Measurements from ENCODE around the gene TPBGL. TPM values are rescaled to one million over a fixed set of nuclear protein-coding genes. Genes with fewer than 3 reads are reported as not detected.

TPBGL gene
- total and polyA plus RNA-seq, 3 donors from 2014 or later = 8.1 to 15.4 (median 10.0) TPM

- Histone ChIP-seq H3K36me3 (ENCODE audit: low read depth, missing control alignments) (no peaks in the 10 kb centered on the region), H3K4me3 (no peak overlapping the region), H3K27me3 (no peaks in the 10 kb centered on the region), H3K9me3 (no peaks in the 10 kb centered on the region), H3K4me1 (no peaks in the 10 kb centered on the region), H3K27ac (no peak overlapping the region)
- TF ChIP-seq POLR2A (IDR thresholded peaks at IDR 0.05) = no peak
- no peak for TF ChIP-seq CTCF (IDR thresholded peaks at IDR 0.05)
- DNase-seq = no peak
- WGBS, 2 donors = 91 to 98% methylated on average over 11 of the region's 11 CpGs
- intact Hi-C loops (cut with DNase I; ENCODE audit: low total_unique reads) = no loop called here
Measured at GRCh38 chr11:75277211-75277805, 36.7 kb downstream of the TPBGL start.

GRCh38 chr11:75277991-75278790 lies 37.6 kb downstream of the TPBGL start:
- H3K9me3 ChIP-seq = no peaks in the 10 kb centered on the region
- WGBS, 2 donors = 75 to 85% methylated on average over 5 to 13 of the region's 13 CpGs
- intact Hi-C loops (cut with DNase I; ENCODE audit: low total_unique reads) = no loop called here
- no peaks in the 10 kb centered on the region for H3K27me3 ChIP-seq
- H3K4me1 ChIP-seq = no peaks in the 10 kb centered on the region
- DNase-seq = no peak
- TF ChIP-seq CTCF (IDR thresholded peaks at IDR 0.05) = no peak
- no peak for TF ChIP-seq POLR2A (IDR thresholded peaks at IDR 0.05)
- no peak overlapping the region for H3K4me3 ChIP-seq
- no peak overlapping the region for H3K27ac ChIP-seq
- no peaks in the 10 kb centered on the region for H3K36me3 ChIP-seq (ENCODE audit: low read depth, missing control alignments)

GRCh38 chr11:75279273-75279672 lies 38.7 kb downstream of the TPBGL start:
- DNase-seq = no peak
- H3K27ac ChIP-seq = no peak overlapping the region

GRCh38 chr11:75280227-75280701 lies 39.7 kb downstream of the TPBGL start:
- no peaks in the 10 kb centered on the region for H3K27me3 ChIP-seq
- intact Hi-C loops (cut with DNase I; ENCODE audit: low total_unique reads) = loop anchor here (10.0 kb wide), 1 partner anchor 105 kb away; no protein-coding TSS in a partner anchor
- H3K36me3 ChIP-seq (ENCODE audit: low read depth, missing control alignments) = no peaks in the 10 kb centered on the region
- peak overlapping the region in 1 of 2 donors; percentile 29 for H3K27ac ChIP-seq
- no peak overlapping the region for H3K4me3 ChIP-seq
- no peaks in the 10 kb centered on the region for H3K4me1 ChIP-seq
- WGBS, 2 donors = 29 to 35% methylated on average over 9 of the region's 9 CpGs
- peak; percentile 89 for DNase-seq
- H3K9me3 ChIP-seq = no peaks in the 10 kb centered on the region
- TF ChIP-seq CTCF (IDR thresholded peaks at IDR 0.05) (peak; percentile 98 to 99 (median 99)), POLR2A (IDR thresholded peaks at IDR 0.05) (no peak)

More at GRCh38 chr11:75279273-75279672, 38.7 kb downstream of the TPBGL start:
- 62 to 66% methylated on average over 5 of the region's 5 CpGs for WGBS, 2 donors
- no peaks in the 10 kb centered on the region for H3K27me3 ChIP-seq
- TF ChIP-seq POLR2A (IDR thresholded peaks at IDR 0.05) = no peak
- TF ChIP-seq CTCF (IDR thresholded peaks at IDR 0.05) = no peak
- H3K9me3 ChIP-seq = no peaks in the 10 kb centered on the region
- H3K4me3 ChIP-seq = no peak overlapping the region
- intact Hi-C loops (cut with DNase I; ENCODE audit: low total_unique reads) = no loop called here
- H3K4me1 ChIP-seq = no peaks in the 10 kb centered on the region
- H3K36me3 ChIP-seq (ENCODE audit: low read depth, missing control alignments) = no peaks in the 10 kb centered on the region

All from testis (tissue), 3 donors.